ENCODE data around the gene CCR1.

The CCR1 gene

DNA sequence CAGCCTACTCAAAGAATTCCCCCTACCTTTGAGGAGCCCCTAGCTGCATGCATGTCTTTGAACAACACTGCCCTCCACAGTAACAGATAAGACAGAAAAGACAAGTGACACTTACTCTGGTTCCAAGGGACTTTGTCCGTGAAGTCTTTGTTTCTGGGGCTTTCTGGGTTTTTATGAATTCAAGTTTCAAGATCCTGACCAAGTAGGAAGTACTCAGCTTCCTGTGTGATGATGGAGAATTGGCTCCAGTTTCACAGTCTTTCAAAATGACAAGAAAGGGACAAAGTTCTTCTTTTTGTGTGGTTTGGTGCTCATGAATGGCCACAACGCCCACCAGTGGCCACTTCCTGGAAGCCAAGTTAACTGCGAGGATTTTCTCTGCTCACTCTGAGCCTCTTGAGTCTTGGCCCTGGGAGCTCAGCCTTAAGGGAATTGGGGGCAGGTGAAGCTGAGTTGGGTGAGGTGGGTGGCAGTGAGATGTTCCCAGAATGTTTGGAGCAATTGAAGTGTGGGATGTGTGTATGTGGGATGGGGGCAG is at the start of gene CCR1:
CCR1 (minus strand) TSS at position 147 of the 538 bp plus-strand sequence. CDS start 4,000 bp downstream, outside the sequence.
- DNase-seq: peak; percentile 11

DNA sequence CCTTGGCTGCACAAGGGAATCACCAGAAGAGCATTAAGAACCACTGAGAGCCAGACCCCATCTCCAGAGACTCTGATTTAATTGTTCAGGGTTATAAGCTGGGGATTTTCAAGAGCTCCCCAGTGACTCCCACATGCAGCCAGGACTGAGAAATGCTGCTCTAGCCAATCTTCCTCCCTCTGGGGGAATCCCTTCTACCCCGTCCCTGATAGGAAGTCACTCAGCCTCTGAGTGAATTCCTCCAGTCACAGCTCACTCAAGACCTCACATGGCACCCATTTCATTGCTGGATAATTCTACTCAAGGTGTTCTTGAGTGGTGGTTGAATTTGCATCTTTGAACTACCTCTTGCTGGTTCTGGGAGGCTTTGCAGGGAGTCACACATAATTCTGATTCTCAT is 44.9 kb upstream of the CCR1 start:
- DNase-seq: no peak

DNA sequence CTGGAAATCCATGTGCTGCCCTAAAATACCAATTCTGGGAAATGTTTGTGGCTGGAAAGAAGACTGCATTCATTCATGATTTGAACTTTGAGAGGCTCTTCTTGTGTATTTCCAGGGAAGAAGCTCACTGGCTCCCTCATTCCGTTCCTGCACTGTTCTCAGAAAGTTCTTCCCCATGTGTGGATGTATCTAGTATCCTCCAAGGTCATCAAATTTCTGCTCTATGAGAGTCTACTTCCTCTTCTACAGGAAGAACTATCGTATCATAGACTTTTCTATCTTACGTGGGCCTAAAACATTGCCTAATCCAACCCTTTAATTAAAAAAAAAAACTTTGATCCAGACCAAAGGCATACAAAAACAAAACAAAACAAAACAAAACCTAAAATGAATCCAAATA is 37.0 kb upstream of the CCR1 start:
- no peak for DNase-seq

DNA sequence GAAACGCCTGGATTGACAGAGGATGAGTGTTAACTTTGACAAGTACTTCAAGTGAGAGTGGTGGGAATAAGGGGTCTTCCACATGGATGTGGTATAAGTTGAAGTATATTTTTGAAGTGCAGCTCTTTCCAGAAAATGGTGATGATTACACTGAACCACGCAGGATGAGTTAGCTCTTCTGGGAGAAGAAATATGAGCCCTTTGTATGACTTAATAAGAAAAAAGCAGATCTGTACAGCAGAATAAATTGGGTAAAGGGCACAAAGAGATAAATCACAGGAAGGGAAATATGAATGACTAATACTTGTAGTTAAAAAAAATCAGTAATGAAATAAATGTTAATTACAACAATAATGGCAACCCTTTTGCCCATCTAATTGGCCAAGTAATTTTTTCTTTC is 35.4 kb upstream of the CCR1 start:
- no peak for DNase-seq

DNA sequence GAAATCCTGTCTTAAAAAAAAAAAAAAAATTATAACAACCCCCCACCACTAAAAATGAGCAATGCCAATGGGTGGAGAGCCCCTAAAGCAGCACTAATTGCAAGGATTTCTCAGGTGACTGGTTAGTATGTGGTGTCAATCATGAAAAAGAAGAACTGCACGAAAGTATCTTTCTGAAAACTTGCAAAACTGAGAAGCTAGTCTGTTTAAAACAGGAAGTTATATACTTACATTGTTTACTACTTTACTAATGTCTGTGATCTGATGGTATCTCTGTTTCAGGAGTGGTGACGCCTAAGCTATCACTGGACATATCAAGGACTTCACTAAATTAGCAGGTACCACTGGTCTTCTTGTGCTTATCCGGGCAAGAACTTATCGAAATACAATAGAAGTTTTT is 34.0 kb upstream of the CCR1 start, which contains the start of gene CCR3:
CCR3 (plus strand) TSS at position 341 of the 400 bp plus-strand sequence. CDS start 22,699 bp downstream, outside the sequence.
- DNase-seq: no peak

DNA sequence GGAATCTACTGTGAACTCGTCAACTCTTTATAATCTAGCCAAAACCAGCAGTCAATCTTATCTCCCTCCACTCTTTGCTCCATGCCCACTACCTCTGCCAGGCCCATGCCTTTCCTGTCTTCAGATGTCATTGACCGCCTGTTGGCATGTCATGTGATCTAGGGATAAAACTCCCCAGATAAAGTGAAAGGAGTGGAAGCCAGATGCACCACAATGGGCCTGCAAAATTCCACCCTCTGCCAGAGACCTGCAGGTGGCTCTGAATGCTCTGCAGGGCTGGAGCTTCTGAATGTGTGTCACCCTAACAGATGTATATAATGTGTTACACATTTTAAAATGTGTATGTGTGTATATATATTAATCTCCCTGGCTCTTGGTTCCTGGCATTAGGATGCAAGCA is 31.8 kb upstream of the CCR1 start:
- no peak for DNase-seq

DNA sequence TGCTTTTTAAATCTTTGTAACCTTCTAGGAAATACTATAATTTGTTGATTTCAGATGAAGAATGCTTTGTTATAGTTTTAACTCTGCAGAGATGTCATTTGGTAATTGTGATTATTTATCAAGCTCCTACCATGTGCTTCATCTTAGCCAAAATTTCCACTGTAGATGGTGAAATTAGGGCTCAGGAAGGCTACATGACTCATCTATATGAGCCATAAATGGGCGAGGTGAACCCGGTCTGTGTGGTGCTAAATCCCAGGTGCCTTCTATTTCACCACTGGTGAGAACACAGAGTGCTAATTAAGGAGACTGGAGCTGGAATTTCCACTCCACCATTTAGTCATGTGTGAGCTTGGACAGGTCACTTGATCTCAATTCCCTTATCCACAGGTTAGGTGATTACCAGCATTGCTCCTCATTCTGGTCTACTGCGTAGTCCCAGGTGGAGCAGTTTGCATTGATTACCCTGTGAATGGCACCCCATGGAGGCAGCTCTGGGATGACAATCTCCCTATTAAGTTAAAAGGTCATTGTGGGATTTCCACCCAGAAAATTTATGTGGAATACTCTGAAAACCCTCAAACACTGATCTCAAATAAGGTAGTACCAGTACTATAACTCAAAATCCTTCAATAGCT is 31.3 kb upstream of the CCR1 start:
- DNase-seq: no peak

DNA sequence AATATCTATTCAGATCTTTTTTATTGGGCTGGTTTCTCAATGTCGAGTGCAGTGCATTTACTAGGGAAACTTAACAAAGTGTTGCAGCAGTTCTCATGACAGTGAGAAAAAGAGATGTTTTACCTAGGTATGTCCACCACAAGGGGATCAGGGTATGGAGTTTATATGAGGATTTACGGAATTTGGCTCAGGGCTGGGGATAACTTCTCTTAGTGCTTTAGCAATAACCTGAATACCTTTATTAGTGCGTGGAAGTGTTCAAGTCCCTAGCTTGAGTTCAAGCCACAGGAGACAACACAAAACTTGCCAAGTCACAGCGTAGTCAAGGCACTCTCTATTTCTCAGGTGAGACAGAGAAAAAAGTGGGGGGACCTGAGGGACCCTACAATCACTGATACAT is 30.3 kb upstream of the CCR1 start:
- no peak for DNase-seq

DNA sequence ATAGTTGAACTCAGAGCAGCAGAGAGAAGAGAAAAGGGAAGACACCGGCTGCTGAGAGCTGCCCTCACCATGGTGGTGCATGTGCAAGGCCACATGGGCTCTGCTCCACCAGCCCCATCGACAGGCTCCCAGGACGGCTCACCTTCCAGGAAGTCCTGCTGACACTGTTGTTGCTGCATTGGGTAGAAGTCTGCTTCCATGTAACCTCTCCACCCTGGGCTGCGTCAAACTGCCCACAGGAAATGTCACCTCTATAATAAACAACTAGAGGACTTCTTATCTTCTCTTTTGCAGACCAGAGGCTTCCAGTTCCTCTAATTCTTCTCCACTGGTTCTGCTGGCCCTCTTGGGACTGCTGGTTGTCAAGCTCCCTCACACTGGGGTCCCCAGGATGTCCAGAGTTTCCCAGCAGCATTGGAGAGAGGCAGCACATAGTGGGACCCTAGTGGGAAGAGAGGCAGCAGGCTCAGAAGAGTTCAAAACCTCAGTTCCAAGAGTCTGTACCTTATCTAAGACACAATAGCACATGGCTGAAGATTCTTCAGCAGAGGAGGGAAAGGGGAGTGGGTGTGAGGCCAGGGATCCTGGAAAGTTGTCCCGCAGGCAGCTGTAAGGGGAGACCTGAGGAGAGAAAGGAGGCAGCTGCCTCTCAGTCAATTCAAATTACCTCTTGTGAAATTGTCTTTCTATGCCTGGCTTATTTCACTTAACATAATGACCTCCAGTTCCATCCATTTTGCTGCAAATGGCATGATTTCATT is 28.4 kb upstream of the CCR1 start:
- DNase-seq: no peak

DNA sequence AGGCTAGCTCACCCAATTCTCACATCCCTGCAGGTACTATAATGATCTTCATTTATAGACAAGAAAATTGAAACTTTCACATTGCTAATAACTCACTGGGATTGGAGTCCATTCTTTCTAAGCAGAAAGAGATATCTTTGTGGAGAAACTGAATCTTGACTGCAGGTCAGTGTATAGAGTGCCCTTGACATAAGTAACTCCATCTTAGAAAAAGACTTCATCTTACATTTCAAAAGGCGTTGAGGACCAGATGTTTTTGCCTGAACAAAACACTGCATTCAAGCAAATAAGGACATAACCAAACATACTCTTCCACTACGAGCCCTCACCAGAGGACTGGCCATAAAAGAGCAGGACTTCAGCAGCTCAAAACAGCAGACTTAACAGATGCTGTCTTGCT is 27.3 kb upstream of the CCR1 start:
- no peak for DNase-seq

DNA sequence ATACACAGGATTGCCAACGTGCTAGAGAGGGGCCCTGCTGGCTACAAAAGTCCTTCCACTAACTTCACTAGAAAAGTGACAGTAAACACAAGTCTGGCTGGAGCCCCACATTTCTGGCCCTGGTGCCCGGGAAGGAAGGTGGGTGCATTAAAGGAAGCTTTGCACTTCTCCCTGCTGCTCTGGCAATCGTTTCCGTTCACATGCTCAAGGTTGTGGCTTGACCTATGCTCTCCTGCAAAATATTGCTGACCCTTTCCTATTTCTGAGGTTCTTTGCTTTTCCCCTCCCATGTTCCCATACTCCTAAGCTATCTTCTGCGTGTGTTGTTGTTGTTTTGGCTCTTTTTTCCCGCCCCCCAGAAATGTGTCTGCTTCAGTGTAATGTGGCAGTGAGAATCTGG is 25.1 kb upstream of the CCR1 start:
- no peak for DNase-seq

DNA sequence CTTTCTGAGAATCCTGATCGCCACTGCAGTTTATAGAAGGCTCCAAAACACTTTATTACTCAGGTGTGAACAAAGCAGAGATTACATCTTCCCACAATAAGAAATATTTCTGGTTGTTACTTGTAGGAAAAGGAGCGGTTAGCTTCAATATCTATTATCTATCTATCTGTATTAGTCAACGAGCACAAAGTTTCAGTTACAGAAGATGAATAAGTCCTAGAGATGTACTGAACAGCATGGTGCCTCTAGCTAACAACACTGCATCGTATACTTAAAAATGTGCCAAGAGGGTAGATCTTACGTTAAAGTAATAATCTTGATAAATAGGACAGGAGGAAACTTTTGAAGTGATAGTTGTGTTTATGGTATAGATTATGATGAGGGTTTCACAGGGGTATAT is 23.2 kb upstream of the CCR1 start:
- no peak for DNase-seq

DNA sequence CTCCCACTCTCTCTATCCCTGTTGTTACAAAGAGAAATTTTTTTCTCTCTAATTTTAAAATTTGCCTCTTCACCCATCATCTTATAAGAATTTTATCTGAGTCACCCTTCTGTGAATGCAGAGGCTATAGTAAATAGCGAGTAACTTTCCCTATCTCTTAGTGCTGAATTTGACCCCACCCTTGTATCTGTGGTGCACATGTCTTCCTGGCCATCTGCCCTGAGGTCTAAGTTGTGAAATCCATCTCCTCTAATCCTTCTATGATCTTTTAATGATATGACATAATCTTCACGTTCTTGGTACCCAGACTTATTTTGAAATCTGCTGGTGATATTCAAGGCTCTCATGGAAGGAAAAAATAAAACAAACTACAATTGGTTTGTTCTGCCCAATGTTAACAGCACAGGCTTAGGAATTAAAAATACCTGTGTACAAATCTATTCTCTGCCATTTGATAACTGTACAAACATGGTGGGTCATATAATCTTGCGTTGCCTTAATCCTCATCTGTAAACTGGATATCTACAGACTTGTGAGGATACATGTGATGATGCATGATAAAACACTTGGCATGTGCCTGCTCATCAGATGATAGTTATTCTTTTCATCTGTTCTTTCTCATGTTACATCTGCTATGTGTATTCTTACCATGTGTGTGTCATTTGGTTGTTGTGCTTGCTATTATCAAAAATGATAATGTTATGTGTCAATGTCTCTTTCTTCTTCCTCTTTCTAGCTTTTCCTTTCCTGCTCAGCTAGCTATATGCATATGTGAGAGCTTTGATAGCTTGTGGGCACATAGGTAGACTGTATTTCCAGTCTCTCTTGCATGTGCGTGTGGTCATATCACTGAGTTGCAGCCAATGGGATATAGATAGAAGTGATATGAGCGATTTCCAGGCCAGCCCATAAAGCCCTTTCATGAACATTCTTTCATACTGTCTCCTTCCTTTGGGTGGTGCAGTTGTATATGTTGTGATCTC is 20.4 kb upstream of the CCR1 start:
- DNase-seq: peak; percentile 49

DNA sequence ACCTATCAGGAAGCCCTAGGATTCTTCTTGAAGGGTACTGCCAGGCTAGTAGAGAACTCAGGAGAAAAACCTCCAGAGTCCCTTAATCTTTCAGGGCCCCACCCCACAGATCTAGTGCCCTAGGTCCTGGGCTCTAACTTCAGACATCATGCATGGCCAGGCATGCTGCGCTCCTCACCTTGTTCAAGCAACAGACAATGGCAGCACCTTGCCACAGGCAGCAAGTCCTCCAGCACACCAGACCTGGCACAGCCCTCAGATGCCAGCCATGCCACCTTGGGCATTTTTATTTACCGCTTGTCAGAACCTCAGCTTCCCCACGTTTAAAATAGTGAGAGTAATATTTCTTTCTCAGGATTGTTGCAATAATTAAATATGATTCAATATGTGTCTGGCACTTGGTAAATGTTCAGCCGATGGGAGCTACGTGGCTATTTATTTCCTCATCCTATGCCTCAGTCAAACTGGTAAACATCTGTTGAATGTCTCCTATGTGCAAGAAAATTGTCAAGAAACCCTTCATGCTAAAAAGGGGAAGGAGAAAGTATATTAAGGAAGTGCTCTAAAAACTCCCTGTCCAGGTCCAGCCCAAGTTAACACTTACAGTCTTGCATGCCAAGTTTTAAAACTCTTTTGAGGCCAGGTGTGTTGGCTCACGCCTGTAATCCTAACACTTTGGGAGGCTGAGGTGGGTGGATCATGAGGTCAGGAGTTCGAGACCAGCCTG is 14.5 kb upstream of the CCR1 start:
- DNase-seq: no peak

DNA sequence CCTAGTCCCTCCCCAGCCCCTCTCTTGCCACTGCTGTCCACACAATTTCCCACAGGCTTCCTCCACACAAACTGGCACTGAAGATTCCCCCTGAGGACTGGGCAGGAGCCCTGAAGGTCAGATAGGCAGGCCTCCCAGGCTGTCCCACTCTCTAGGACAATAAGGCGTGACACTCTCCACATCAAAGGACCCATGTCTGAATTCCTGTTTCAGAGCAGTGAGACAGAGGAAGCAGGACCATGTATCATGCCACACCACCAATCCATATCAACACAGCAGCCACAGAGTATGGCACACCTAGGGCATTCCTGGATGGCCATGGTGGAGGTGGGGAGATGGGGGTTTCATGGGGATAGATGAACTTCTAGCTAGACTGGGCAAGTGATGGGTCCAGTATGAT is 13.8 kb upstream of the CCR1 start:
- no peak for DNase-seq

DNA sequence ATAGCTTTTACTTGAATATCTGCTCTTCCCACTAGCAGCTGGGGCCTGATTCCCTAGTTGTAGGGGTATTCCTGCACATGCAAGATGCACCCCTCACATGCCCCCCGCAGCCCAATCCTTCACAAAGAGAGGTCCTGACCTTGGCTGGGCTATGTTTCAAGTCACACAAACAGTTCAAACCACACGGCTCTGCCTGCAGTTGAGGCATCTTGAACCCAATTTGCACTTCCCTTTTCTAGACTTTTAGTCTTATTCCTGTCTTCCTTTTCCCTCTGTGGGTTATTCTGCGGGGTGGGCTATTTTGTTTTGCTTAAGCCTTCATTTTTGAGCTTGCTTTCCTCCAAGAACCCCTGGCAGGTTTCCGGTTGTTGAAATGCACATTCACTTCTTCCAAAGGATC is 13.3 kb upstream of the CCR1 start:
- no peak for DNase-seq

DNA sequence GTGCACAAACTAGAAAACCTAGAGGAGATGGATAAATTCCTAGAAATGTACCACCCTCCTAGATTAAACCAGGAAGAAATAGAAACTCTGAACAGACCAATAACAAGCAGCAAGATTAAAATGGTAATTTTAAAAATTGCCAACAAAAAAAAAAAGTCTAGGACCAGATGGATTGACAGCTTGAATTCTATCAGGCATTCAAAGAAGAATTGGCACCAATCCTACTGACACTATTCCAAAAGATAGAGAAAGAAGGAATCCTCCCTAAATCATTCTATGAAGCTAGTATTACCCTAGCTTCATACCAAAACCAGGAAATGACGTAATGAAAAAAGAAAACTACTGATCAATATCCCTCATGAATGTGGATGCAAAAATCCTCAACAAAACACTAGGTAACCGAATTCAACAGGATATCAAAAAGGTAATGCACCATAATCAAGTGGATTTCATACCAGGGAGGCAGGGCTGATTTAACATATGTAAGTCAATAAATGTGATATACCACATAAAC is 10.1 kb upstream of the CCR1 start:
- no peak for DNase-seq

DNA sequence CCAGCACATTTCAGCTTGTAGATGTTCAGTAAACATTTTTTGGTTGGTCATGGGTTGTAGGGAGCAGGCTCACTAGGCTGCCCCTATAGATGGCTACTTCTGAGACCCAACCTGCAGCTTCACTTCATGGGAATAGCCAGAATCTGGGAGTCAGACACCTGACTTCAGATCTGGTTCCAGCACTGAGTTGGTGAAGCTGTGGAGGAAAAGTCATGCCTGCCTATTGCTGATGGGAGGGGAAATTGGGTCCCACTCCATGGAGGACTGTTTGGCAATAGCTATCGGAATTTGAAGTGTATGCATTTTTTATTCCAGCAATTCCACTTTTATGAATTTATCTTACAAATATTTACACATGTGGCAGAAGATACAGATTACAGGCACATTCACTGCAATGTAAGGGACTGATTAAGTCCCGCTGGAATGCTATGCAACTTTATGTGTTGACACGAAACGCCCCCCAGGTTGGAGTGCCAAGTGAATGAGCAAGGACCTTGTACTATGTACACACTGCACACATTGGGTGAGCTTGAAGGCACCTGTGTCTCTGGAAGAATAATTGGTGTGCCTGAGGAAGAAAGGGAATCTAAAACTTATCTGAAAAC is 7.8 kb upstream of the CCR1 start:
- peak; percentile 21 for DNase-seq

DNA sequence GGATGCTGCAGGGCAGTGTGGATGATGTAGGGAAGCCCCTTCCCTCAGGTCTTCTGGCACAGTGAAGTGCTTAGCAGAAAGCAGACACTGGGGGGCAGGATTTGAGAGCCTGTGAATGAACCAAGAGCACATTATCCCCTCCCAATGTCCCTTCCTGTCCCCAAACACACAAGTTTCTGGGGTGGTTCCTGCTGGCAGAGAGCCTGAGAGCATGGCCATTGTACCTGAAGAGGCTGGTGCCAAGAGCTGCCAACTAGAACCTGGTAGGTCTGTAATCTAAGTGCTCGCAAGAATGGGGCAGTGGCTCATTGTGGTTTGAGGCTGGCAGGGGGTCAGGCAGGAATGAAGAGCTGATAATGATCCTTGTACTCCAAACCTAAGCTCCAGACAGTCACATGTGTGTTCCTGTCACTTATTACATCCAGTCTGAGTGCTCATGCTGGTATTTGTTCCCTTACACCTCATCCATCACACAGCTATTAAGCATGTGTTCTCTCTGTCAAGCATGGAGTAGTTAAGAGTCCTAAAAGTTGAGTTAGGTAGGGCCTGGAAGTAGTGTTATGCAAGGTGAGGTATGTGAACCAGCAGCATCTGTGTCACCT is 6.7 kb upstream of the CCR1 start:
- DNase-seq: no peak

DNA sequence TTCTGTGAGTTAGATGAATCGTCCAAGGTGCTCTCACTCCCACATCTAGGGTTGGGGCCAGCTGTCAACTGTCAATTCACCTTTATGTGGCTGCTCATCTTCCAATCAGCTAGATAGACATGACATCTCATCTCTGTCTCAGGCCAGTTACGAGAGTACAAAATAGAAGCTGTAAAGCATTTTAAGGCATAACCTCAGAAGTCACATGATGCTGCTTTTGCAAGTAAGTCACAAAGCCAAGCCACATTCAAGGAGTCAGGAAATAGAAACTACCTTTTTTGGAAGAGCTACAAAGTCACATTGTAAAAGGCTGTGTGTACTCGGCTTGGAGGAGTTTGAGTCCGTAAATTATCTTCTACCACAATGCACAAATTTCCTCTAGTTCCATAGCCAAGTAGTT is 5.1 kb upstream of the CCR1 start:
- DNase-seq: no peak

DNA sequence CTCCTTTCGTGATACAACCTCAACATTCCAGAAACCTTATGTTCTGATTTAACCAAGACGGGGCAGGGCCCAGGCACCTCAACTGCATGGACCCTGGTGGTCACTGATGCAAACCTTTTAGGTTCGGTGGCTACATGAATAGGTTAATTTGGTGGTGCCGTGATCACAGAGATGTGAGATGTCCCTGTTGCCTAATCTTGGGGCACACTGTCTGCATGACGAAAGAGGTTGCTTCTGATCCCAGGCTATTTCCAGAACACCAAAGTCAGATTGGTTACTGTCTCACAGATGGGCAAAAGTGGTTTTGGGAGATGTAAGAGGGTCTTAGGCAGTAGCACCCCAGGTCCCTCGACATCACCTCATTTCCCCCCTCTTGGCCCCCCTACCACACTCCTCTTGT is 4.0 kb upstream of the CCR1 start:
- no peak for DNase-seq
